HuH-7.5 (cell line): ENCODE results near the gene OR2B6.

Experiments
- DNase-seq: peaks from one replicate; pipeline ENCODE4 v3.0.0; 2011; ENCODE audit warnings: low spot score

The OR2B6 gene

GRCh38 chr6:28000351-28001045 is 43.5 kb downstream of the OR2B6 start:
- DNase-seq = no peak

GRCh38 chr6:28001351-28001750 is 44.3 kb downstream of the OR2B6 start:
- DNase-seq = no peak

- no peak for DNase-seq
Observed at GRCh38 chr6:28001751-28002150, 44.7 kb downstream of the OR2B6 start.

- DNase-seq = no peak
Observed at GRCh38 chr6:28002161-28002560, 45.1 kb downstream of the OR2B6 start.

- DNase-seq = no peak
Observed at GRCh38 chr6:28003059-28003458, 46.0 kb downstream of the OR2B6 start.

GRCh38 chr6:28003661-28004060 is 46.6 kb downstream of the OR2B6 start:
- no peak for DNase-seq

GRCh38 chr6:28004350-28005151 is 47.5 kb downstream of the OR2B6 start:
- DNase-seq = no peak

GRCh38 chr6:28005152-28005890 is 48.3 kb downstream of the OR2B6 start:
- no peak for DNase-seq

- no peak for DNase-seq
Observed at GRCh38 chr6:28005975-28006374, 48.9 kb downstream of the OR2B6 start.
